Measurements from ENCODE around the gene CYBC1.

Gene CYBC1

GRCh38 chr17:82450357-82451106, at the start of gene CYBC1:
Gene CYBC1 (minus strand): TSS chr17:82450752. CDS start chr17:82449254, 1,498 bp downstream.
- peak within 1 kb of the TSS; percentile 88 for H3K4me3 ChIP-seq (ENCODE audit: low read depth, low read length)
- TF ChIP-seq CTCF (IDR thresholded peaks at IDR 0.05; ENCODE audit: insufficient read depth, low read depth, low read length, missing control alignments) = no peak
- DNase-seq (ENCODE audit: low read depth) = peak; percentile 97

GRCh38 chr17:82497483-82498405, 47.2 kb upstream of the CYBC1 start:
- TF ChIP-seq CTCF (IDR thresholded peaks at IDR 0.05; ENCODE audit: insufficient read depth, low read depth, low read length, missing control alignments) = no peak
- peak overlapping the region; percentile 48 for H3K4me3 ChIP-seq (ENCODE audit: low read depth, low read length)
- DNase-seq (ENCODE audit: low read depth) = peak; percentile 66

- TF ChIP-seq CTCF (IDR thresholded peaks at IDR 0.05; ENCODE audit: insufficient read depth, low read depth, low read length, missing control alignments) = no peak
- peak; percentile 98 for DNase-seq (ENCODE audit: low read depth)
- peak overlapping the region; percentile 66 for H3K4me3 ChIP-seq (ENCODE audit: low read depth, low read length)
Observed at GRCh38 chr17:82496529-82497434, 46.2 kb upstream of the CYBC1 start.

DNA sequence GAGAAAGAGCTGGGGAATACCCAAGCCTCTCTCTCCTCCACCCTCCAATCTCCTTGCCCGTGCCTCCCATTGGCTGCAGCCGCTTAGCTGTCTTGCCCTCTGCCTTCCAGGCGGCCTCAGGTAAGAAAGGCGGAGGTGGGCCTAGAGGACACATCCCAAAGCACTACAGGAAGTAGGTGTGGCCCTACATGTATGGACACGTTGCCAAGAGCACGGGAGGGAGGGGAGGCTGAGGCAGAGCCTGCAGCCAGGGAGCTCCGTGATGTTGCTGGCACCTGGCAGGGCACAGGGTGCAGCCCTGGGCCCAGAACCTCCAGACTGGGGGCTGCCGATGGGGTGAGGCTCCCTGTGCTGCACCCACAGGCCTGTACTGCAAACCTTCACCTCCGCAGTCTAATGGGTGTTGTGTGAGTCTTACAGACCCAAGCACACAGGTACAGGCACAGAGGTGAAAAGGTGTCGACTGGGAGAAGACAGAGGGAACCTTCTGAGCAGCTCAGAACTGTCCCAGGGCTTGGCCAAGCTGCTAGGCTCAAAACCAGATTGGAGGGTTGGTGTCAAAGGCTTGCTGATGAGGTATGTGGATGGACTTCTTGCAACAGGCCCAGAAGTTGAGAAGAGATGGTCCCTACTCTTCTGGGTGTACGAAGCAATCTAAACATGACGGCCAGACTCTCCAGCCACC, 45.4 kb upstream of the CYBC1 start:
- no peak overlapping the region for H3K4me3 ChIP-seq (ENCODE audit: low read depth, low read length)
- no peak for TF ChIP-seq CTCF (IDR thresholded peaks at IDR 0.05; ENCODE audit: insufficient read depth, low read depth, low read length, missing control alignments)
- peak; percentile 30 for DNase-seq (ENCODE audit: low read depth)

- peak; percentile 99 for TF ChIP-seq CTCF (IDR thresholded peaks at IDR 0.05; ENCODE audit: insufficient read depth, low read depth, low read length, missing control alignments)
- DNase-seq (ENCODE audit: low read depth) = peak; percentile 96
- H3K4me3 ChIP-seq (ENCODE audit: low read depth, low read length) = peak overlapping the region; percentile 37
Observed at GRCh38 chr17:82494236-82495055, 43.9 kb upstream of the CYBC1 start.
